Measurements from ENCODE around the gene ZNF518A.

DNA sequence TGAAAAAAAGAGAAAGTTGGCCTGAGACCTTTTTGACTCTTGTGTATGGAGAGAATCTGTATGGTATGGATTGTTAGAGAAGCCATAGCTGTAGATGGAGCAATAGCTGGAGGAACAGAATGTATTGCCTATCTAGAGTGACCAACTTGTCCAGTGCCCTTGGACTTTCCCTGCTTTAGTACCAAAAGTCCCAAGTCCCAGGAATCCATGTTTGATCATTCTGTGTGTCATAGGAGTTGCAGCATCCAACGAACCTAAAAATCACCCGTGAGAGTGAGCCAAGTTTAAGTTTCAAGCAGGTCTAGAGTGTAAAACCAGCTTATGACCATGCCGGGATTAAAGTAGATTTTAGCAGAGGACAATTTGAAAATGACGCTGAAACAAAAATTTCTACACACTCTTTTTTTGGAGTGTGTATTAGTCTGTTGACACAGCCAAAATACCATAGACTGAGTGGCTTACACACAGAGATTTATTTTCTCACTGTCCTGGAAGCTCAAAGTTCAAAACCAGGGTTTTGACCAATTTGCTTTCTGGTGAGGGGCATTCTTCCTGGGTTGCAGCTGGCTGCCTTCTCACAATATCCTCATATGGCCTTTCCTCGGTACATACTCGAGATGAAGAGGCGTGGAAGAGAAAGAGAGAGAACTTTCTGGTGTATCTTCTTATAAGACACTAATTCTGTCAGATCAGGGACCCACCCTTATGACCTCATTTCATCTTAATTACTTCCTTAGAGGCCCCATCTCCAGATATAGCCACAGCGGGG is 36.9 kb upstream of the ZNF518A start:
- no peak for TF ChIP-seq POLR2A (IDR thresholded peaks at IDR 0.05)
- TF ChIP-seq, protein P1, sequence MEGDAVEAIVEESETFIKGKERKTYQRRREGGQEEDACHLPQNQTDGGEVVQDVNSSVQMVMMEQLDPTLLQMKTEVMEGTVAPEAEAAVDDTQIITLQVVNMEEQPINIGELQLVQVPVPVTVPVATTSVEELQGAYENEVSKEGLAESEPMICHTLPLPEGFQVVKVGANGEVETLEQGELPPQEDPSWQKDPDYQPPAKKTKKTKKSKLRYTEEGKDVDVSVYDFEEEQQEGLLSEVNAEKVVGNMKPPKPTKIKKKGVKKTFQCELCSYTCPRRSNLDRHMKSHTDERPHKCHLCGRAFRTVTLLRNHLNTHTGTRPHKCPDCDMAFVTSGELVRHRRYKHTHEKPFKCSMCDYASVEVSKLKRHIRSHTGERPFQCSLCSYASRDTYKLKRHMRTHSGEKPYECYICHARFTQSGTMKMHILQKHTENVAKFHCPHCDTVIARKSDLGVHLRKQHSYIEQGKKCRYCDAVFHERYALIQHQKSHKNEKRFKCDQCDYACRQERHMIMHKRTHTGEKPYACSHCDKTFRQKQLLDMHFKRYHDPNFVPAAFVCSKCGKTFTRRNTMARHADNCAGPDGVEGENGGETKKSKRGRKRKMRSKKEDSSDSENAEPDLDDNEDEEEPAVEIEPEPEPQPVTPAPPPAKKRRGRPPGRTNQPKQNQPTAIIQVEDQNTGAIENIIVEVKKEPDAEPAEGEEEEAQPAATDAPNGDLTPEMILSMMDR (IDR thresholded peaks at IDR 0.05) = no peak
- TF ChIP-seq EP300 (IDR thresholded peaks at IDR 0.05) = no peak
- no peak for TF ChIP-seq POLR2AphosphoS5 (IDR thresholded peaks at IDR 0.05)
